Hematopoietic multipotent progenitor cell treated with erythropoietin and hydrocortisone succinate and interleukin-3 and kit ligand, for 6 days (in vitro differentiated cells): Measurements from ENCODE around the gene PAN3.

Experiments
- DNase-seq: peaks from one replicate; pipeline ENCODE4 v3.0.0-alpha.2; 2015

The PAN3 gene

DNA sequence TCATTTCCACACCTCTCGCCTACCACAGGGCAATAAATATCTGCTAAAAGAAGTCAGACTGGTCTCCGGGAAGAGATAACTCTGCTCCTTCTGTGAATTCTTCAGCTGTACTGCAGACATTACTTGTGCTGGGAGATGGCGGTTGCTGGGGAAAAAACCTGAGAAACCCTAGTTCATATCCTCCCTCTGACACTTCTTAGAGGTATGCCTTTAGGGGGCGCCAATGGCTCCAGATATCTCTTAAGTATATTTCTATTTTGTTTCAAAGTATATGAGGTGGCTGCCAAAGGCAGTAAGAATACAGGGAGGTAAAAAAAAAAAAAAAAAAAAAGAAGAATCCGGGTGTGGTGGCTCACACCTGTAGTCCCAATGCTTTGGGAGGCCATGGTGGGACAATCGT, 175.2 kb downstream of the PAN3 start:
- peak; percentile 74 for DNase-seq

DNA sequence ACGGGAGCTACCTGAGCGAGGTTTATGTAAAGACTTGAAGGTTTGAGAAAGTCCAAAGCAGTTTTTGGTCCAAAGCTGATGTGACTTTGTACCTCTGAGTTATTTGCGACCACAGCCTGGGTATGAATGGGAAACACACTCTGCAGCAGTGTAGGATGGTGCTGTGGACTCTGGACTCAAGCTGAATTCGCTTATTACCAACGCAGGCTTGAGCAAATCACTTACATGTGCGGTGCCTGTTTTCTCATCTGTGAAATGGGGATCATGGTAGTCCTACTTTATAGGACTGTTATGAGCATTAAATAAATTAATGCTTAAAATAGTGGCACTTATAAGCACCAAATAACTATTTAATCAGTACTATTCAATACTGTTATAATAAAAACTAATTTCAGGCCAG, 176.5 kb downstream of the PAN3 start:
- DNase-seq, result no peak

DNA sequence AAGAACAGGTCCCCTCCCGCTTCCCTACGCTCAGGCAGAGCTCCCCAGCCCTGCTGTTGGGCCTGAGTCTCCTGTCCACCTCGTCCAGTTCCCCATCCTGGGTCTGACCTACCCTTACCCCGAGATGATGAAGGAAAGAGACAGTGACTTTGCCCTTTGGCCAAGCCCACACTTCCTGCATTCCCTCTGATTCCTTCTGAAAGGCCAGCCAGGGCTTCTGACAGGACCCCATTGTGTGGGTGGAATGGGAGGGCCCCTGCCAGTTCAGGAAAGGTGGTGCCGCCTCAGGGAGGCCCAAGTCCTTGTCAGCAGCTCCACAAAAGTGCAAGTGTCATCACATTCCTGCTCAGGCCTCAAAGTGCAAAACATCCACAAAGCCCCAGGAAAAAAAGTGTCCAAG, 177.8 kb downstream of the PAN3 start:
- DNase-seq, result no peak

DNA sequence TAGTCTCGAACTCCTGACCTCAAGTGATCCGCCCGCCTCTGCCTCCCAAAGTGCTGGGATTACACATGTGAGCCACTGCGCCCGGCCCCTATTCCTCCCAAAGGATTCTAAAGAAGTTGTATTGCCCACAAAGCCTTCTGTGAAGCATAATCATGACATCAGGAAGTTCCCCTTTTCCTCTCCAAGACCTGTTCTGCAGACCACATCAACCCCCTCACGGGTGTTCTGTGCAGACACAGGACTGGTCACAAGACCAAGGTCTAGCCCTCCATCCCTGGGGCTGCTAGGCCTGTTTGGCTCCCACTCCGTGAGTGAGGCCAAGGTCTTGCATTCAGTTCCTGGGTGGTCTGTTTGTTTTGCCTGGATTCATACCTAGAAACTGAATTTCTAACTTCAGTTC, 178.5 kb downstream of the PAN3 start:
- DNase-seq, result peak; percentile 40

DNA sequence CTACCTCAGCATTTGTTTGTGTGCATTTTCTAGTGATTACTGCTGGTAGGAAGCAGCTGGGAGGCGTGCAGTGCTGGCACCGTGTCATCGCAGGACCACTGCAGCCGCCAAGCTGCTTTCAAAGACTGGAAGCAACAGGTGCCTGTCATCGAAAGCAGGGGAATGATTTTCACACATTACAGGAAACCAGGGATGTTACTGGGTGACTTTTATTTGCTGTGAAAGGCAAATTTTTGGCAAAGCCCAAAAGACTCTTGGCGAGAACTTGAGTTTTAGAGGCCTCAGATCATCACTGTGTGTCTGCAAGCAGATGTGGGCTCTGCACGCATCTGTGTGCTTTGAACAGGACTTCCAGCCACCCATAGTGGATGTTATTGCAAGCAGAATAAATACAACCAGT, 180.2 kb downstream of the PAN3 start:
- no peak for DNase-seq

DNA sequence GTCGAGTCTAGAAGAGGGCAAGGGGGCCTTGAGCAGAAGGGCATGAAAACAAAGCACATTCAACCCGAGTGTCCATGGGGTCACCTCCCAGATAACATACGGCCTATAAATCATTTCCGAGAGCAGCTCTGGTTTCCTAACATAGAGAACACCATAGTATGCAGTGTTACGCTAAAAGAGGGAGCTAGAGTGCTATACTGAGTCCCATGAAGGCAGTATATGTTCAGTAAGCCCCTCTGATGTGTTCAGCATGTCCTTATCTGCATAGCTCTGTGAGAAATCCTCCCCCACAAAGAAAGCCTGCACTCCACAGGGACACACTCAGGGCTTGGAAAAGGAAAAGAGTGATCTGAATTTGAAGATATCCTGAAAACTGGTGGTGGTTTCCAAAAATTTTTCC, 181.2 kb downstream of the PAN3 start:
- no peak for DNase-seq

DNA sequence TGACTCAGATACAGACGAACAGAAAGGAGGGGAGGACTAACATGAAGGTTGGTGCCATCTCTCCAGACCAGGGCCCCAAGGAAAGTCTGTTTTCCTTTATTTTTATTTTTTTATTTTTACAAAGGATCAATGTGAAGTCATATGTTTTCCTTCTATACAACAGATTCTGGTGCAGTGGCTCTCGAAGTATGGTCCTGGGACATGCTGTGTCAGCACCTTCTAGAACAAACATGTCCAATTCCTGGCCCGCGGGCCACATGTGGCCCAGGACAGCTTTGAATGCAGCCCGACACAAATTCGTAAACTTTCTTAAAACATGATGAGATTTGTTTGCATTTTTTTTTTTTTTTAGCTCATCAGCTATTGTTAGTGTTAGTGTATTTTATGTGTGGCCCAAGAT, 181.9 kb downstream of the PAN3 start:
- DNase-seq, result no peak

DNA sequence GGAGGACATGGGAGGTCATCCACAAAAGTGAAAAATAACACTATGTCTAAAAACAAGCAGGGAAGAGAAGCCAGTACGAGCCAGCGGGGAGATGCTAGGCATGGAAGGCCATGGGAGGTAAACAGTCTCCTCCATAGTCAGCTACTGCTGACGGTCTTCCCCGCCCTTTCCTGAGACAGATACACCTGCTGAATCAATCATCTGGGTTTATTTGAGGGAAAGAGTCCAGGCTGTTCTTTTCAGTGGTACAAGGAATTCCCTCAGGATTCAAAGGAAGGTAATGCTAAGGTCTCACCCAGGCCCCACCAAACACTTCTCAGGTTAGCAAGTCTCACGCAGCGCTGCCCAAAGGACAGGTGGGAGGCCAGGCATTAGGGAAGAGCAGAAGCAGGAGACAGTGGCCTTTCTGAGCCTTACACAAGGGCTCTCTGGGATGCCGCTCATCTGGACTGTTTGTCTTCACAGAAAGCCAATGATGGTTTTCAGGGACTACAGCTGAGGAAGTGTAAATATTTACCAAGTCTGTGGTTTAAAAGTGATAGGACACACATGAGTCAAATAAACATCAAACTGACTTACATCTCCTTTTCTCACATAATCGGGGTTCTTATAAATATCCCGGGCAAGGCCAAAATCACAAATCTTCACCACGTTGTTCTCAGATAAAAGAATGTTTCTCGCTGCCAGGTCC, 182.7 kb downstream of the PAN3 start:
- no peak for DNase-seq

DNA sequence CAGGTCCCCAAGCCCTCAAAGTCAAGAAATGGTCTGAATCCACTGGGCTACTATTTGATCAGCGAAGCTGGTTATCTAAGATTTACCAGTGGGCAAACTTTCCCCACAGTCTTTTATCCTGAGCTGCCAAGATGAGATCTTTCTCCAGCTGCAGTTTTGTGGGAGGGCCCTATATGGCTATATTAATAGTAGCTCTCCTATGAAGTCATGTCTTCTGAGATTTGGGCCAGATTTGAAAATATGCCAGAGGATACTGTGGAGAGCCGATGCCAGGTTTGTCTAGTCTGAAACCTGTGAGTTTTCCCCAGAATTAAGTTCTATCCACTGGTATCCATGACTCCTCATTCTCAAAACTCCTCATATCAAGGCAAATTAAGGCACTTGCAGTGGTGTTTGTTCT, 183.4 kb downstream of the PAN3 start:
- DNase-seq, result no peak

DNA sequence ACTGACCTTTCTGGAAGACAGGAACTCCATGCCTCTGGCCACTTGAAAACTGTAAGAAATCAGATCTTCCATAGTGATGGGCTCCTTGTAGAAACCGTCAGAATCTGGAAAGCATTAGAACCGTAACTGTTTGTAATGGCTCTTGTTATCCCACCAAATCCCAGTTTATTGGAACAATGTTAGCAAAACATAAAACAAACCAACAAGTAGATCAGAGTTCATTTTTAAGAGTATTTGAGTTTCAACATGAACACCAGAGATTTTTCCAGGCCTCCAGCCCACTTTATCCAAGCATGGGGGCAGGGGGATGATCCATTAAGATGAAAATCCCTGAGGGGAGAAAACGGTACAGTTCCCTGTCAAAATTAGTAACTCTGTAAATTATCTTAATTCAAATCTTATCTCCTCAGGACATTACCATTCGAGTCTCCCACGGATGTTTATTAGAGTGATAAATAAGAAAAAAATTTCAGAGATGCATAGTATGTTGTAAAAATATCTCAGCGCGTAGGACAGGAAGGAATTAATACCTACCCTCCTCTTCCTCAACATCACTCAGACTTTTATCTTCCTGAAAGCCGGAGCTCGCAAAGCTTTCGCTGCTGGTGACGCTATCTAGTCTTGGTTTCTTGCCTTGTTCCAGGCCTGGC, 184.0 kb downstream of the PAN3 start:
- no peak for DNase-seq

DNA sequence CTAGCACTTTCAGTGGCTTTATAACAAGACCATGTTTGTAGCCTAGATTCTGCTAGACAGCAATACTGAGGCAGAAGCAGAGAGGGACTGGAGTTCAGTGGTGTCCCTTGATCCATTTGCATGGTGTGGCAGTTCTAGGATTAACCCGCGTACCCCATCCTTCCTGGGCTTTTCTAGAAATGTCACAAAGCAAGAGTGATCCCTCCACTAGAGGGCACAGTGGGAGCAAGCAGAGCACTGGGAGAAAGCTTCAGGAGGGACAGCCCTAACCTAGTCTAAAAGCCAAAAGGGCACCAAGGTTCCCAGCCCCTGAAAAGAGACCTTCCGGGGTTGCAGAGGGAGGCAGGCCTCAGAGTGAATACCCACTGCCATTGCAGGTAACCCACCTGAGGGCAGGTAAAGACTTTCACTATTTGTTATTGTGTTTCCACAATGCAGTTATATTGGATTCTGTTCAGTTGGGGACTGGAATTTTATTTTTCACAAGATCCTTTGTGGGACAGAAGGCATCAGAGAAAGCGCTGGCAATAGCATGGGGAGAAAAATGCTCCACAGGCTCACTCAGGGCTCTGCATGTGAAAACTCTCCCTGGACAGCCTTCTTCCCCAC, 185.9 kb downstream of the PAN3 start:
- DNase-seq, result peak; percentile 86

DNA sequence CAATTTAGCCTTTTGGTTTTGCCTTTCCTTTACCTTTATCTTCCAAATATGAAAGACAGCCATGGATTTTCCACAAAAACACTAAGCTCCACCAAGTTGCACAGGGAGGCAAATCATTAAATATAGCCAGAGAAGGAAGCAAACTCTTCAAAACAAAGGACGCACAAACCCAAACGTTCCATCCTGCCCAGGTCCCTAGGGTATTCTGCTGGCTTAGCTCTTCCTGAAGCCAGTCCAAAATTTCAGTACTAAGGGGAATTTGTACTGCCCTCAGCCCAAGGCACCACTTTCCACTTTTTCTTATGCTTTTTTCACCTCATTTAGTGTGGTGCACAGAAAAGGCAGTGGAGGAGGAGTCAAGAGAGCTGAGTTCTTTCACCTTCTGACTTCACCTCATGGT, 186.7 kb downstream of the PAN3 start:
- no peak for DNase-seq

DNA sequence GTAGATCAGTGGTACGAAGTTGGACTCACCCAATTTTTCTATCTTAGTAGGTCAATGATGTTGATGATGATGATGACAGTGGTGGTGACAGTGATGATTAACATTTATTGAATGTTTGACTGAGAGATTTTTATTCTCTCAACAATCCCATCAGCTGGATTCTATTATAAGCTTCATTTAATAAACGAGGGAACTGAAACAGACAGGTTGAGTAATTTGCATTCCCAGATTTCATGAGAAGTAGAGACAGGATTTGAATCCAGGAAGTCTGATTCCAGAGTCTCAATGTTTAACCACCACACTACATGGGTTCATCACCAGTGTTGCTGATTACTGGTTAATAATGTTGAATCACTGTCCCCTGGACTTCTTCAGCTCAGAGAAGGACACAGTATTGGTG, 187.7 kb downstream of the PAN3 start:
- DNase-seq, result no peak

DNA sequence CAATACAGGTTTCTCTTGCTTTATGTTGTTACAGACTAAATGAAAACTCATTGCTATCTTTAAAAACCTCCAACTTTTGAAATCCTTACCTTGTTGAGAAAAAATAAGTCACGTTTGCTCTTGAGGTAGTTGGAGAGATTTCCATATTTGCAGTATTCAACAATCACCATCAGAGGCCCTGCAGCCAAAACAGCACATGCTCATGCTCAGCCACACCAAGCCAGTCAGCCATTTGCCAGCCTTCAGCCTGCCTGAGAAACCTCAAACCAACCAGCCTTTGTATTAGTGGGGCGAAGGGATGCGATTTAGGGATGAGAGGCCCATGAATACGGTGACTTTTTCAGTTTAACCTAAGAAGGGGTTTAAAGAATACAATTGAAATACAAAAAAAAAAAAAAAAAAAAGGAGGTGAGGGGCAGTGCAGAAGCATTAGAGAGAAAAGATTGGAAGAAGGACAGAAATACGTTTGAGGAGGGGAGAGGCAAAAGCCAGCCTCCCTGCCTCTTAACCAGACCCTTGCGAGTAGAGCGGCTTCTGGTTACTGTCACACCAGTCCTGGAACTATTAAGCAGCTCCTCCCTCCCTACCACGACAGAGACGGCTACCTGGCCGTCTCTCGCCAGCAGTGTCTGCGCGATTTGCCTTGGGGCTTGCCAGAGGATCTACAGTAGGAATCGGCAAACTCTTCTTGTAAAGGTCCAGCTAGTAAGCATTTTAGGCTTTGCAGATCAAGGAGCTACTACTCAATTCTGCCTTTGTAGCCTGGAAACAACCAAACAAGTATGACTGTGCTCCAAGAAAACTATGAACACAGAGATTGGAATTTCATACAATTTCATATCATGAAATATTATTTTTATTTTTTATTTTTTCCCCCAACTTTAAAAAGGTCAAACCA, 189.3 kb downstream of the PAN3 start:
- no peak for DNase-seq

DNA sequence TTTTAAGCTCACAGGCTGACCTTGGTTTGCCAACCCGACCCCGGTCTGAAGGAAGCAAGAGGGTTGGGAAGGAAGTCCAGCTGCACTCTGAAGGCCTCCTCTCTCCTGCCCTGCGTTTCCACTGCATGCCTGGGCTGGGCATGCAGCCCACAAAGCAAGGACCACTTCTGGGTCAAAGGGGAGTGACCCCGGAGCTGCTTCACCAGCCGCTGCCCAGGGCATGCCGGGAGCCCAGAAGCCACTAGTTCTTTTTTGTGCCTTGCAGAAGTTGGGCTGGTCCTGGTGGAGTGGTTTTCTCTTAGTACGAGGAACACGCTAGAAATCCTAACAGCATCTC, 189.9 kb downstream of the PAN3 start:
- DNase-seq, result no peak

DNA sequence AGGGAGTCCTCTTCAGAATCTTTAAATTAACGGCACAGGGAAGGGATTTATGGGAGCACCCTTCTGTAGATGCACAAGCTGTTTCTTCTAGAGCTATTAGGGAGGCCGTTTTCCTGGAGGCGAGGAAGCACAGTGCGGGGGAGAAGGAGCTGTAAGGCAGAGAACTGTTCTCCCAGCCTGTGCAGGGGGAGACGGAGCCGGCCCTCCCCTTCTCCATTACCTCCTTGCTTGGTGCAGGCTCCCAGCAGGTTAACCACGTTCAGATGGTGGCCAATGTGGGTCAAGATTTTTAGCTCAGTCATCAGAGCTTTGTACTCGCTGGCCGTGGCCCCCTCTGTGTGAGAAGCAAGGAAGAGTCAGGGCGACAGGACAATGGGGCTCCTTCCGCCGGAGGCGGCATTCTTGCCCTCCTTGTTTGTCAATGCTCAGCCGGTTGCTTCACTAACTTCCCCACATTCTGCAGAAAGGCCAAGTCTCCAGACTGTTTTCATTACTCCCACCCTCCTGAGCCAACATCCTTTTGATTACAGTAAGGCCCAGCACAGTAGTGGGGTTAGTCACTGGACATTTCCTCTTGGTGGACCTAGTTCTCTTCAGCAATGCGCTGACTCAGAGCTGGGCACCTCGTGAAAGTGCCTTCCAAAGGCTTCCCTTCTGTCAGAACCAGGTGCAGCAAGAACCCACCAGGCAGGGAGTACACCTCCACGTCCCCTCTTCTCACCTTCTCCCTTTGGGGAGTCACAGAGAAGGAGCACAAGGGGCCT, 191.2 kb downstream of the PAN3 start:
- DNase-seq, result no peak

DNA sequence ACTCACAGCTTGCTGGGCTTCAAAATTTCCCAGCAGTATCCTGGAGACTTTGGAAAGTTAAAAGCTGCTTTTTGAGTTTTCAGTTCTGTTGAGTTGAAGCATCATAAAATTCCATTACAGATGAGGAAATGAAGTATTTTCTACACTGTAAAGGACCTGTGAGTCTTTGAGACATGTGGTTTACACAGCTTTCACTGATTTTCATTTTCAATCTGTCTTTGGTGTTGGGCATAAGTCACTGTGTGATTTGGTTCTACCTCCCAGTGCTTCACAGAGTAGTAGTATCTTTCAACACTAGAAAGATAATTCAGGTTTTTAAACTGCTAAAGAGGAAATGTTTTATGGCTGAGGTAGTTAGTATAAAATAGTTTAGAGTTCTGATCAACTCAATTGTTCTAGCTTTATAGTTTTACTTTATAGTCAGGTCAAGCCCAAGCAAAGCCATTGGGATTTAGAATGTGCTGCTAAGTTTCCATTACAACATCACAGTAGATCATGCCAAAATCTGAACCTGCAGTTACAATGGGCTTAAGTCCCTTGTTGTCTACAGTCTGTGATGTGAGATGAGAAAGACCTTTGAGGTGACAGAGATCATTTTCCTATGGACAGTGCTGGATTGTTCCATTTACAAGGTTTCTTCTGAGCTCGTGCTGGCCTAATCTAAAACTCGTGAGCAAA, 195.0 kb downstream of the PAN3 start:
- no peak for DNase-seq

DNA sequence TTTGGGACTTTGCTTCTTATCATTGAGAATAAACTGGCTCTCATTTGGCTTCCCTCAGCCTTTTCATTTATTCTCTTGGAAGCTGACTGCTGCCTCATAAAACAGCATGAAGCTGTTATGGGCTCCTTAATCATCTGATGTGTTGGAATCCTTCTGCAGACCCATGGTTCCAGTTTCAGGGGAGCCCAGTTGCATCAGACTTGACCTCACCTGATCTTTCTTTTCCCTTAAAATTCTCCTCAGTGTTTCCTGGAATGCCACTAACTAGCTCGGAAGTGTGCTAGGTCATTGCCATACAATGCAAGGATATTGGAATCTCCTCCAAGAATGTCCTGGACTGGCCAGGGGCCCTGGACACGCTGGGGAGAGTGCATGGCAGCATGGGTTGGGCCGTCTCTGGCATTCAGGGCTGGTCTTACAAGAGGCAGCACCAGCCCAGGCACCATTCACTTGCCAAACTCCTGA, 197.9 kb downstream of the PAN3 start:
- DNase-seq, result no peak

DNA sequence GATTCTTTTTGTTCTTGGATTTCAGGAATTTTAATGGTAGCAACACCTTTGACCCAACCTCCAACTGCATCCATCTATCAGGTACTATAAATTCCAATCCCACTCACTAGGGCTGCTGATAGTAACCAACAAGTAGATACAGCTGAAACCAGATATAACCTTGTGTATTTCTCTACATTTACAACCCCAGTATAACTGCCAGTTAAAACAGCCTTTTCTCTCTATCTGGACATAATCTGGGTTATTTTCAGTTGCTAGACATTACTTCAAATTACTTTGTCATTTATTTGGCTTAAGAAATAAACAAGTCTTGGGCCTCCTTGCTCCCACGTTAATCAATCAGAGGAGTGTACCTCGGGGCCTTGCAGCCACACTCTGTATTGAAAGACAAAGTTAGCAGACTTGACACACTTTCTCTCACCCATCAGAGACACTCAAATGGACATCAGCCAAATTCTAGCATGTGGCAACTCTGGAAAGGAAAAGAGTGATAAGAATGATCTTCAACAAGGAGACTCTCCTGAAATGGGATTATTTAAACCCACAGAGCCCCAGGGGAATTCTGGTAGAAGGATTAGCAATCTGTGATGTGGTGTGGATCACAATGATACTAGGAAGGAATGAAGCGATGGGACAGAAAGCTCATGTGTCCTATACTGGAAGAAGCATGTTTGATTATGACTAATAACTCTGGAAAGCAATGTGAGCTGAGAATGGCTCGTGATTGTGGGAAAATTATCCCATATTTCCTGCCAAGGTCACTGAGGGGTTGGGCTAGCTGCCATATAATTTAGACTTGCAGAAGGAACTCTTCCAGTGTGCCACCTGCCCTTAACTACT, 199.0 kb downstream of the PAN3 start:
- DNase-seq, result no peak

DNA sequence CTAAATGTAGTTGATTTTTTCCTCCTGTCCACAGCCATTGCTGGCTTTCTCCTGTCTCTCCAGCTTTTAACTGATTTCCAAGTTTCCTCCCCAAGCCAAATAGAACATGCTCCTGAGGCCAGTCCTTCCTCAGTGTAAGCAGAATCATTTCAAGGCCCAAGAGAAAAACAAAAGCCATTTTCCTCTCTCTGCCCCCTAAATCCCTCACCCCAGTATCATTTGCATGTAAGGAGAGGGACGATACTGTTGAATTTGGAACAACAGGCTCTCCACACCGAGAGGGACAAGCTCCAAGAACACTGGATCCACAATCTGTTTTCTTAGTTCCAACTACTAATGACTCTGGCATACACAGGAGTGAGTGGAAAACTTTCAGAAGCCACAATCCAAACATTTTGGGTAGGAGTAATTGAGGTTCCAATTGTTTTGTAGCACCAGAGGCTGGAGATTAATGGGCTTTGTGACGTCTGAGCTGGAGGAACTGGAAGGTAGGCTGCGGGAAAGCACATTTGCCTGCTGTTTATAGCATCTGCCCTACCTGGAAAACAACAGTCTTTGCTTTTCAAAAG, 199.7 kb downstream of the PAN3 start:
- DNase-seq, result no peak

DNA sequence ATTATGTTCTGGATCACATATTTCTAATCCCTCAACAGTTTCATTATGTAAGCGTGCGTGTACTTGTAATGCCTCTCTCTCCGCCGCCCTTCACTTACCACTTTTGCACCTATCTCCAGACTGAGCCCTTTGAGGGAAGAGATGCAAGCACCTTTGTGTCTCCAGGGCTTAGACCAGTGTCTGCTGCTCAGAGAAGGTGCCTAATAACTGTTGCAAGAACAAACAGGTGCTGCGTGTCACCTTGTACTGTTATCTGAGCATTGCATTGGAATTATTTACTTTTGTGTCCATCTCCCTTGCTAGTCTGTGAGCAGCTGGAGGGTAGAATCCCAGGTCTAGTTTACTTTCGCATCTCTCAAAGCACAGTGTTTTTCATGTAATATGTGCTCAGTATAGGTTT, 200.4 kb downstream of the PAN3 start:
- DNase-seq, result no peak
